Left colon (tissue), 2 donors: ENCODE data around the gene GPR141. TPM values are rescaled to one million over a fixed set of nuclear protein-coding genes. Genes with fewer than 3 reads are reported as not detected.

Experiments used
- ATAC-seq: fragments of 200-7000 bp; cut with Tn5 transposase; one replicate; pipeline ENCODE4 v1.9.1; 2020; ENCODE audit warnings: mild to moderate bottlenecking, moderate library complexity
- DNase-seq, 2 donors: peaks; one replicate each; pipeline ENCODE4 v3.0.0-alpha.2; 2020
- intact Hi-C, 2 donors: fragments of 100-400 bp; cut with DNase I in 1 of 2; cut with micrococcal nuclease in 1 of 2; formaldehyde crosslinking; loops; one replicate each; pipeline versions ENCODE4 v1.11.2 to v1.14.0; 2022; cut with DNase I, micrococcal nuclease
- total RNA-seq, 2 donors: library from RNA; stranded (reverse); fragmentation: NEBNext Ultra II Directional; extraction: Animal tissue kit (Norgen Biotek cat#: 25700); gene quantifications; one replicate each; pipeline ENCODE4 v1.2.1, GENCODE V29; 2021
- donor health status: DM: no; HTN: no; CAD: no.
- donor health status: DM: yes; HTN: yes; CAD: no.

GPR141 gene
- total RNA-seq, 2 donors from 2014 or later = 0.40 to 0.50 TPM

DNA sequence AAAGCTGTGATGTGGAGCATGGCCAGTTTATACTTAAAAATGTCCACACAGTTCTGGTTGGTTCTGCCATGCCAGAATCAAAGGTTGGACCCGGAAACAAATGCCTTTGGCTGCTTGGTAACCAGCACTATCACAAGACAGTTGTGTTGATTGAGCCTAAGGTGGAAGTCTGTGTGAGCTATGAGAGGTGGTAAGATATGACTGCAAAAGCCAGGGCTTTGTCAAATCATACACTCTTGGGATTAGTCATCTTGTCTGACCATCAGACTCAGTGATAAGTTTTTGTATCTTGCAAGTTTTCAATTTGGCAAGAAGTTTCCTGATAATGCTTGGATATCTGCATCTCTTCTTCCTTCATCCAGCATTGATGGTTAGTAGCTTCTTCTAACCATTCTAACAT is 35.5 kb downstream of the GPR141 start:
- ATAC-seq (no peak), DNase-seq (no peak)
- intact Hi-C loops = no loop called here

DNA sequence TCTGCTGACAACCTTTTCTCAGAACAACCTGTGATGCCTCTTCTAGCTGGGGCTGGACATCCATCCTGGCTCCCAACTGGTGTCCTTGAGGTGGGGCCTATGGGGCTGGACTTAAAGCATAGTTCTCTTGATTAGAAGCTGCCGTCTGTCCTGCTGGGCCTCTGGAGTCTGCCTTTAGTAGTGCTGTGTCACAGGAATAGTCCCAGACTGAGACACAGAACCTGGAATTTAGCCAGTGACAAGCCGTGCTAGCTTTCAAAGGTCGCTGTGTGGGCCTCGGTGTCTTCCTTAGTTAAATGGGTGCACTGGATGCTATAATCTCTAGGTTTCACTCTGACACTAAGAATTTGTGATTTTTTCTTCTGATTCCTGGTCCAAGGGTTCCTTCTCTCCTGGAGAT is 41.2 kb downstream of the GPR141 start:
- intact Hi-C loops = no loop called here
- ATAC-seq (no peak), DNase-seq (no peak)

DNA sequence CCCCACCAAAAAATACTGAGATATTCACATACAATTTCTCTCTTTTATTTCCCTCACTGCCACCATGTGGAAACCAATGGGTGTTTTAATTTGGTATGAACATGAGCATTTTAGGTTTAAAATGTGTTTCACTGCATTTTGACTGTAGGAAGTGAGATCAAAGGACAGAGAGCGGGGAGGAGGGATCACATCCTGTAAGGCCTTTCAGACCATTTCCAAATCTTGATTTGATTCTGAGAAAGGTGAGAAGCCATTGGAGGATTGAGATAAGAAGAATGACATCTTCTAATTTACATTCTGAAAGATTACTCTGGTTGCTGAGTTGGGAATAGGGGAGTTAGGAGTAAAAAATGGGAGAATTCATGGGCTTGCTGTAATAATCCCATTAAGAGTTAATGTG is 42.5 kb downstream of the GPR141 start:
- intact Hi-C loops = no loop called here
- DNase-seq (no peak), ATAC-seq (no peak)

DNA sequence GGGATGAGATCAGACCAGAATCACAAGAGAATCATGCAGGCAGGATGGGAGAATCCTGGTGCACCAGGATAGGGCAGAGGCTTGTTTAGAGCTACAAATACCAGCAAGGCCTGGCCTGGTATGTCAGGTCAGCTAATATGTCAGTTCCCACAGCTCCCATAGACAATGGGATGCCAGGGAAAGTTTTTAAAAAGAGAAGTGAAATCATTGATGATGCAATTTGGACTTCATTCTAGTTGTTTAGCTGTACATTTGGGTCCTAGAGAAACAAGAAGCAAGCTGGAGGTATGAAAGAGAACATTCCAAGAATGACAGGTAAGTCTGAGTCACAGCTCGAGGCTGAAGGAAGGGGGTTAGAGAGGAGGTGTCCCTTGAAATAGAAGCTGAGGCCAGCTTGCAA is 45.2 kb downstream of the GPR141 start:
- DNase-seq (no peak), ATAC-seq (no peak)
- intact Hi-C loops = no loop called here

DNA sequence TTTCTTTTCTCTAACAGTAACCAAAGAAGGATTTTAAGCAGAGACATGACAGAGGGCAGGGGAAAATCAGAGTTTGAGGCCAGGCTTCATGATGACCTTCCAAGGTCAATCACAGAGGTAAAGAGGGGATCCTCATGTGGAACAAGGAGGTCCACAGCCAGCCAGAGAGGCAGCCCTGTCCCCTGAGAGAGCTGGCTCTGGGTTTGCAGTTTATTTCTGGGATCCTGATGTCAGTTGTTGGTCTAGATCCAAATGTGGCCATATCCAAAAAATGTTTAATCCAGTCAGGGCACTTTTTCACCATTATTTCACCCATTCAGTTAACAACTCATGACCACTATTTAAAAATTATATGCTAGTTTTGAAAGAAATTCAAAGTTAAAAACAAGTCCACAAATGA is 45.6 kb downstream of the GPR141 start:
- intact Hi-C loops = no loop called here
- no peak for ATAC-seq

DNA sequence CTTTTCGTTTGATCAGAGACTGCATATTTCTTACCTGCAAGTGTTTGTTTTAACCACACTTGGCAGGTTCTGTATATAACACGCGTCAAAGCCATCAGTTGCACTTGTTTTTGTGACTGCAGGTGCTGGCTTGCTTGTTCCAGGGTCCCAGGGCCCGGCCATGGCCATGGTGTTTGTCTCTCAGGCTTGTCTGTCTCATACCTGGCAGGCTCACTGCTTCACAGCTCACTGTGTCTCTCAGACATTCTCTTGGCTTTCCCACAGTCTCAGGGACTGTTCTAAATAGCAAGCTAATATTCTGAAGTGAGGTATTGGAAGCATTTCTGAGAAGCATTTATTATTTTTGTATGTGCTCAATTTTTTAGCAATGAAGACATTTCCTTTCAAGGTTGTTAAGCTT is 46.9 kb downstream of the GPR141 start:
- no peak for ATAC-seq
- intact Hi-C loops = no loop called here
- DNase-seq = no peak

More for the DNA sequence above, 45.6 kb downstream of the GPR141 start:
- DNase-seq = no peak

DNA sequence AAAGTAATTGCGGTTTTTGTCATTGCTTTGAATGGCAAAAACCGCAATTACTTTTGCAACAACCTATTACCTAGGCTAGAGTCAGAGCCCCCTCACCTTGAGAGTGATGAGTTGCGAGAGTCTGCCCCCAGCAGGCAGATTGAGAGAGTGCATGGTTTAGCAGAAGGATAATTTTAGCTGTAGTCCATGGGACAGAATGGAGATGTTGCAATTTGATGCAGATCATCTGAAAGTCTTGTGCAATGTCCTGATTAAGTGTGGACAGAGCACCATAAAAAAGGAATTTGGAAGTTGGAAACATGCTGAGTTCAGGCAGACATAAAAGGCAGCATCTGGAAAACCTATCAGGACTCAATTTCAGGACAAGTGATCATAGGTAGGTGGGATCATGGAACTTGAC is 48.7 kb downstream of the GPR141 start:
- intact Hi-C loops = no loop called here

DNA sequence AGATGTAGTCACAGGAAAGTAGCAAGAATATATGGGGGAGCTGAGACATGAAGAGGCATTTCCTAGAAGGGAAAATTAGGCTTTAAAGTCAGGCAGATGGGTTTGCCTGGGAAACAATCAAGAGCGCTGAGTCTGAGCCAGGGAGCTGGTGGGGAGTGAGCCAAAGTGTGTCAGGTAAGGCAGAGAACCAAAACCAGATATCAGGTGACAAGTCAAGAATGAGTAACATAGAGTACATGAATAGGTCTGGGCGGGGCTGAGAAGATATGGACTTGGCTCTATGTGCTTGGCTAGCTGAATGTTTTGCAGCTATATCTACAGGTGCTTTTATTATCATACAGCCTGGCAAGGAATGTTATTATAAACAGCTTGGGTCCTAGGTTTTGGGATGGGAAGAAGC is 49.3 kb downstream of the GPR141 start:
- intact Hi-C loops = no loop called here
- ATAC-seq (no peak), DNase-seq (no peak)

More for the DNA sequence above, 48.7 kb downstream of the GPR141 start:
- ATAC-seq (no peak), DNase-seq (peak in 1 of 2 donors; percentile 12)

DNA sequence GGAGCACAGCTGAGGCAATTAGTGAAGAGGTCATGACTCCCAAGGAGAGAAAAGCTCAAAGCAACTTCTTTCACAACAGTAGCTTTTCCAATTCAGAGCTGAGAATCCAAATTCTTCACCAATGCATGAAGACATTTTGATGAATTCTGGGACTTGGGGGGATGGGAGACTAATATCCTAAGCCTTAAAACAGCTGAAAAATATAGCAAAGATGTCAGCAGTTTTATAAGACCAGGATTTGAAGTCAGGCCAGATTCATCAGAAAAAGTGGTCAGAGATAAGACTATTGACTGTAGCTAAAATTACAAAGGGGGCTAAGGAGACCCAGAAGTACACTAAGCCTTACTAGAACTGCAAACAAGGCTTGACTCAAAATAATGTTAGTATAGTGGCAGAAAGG is 51.6 kb downstream of the GPR141 start:
- no peak for DNase-seq
- intact Hi-C loops = no loop called here

DNA sequence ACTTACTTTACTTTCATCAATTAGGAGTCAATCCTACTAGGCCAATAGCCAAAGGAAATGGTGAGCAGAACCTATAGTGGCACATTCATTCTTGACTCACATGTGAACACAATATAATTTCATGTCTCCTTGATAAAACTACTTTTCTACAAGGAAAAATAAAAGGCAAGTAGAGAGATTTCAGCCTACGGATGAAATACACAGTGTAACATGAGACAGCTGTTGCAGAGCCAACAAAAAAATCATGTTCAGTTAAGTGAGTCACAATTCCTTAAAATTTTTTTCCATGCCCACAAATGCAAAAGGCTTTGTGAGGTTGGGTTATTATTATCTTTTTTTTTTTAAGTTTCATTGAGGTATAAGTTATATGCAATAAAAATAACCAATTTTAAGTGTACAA is 54.8 kb downstream of the GPR141 start:
- intact Hi-C loops = no loop called here
- DNase-seq (no peak), ATAC-seq (no peak)

More for the DNA sequence above, 51.6 kb downstream of the GPR141 start:
- ATAC-seq = no peak

DNA sequence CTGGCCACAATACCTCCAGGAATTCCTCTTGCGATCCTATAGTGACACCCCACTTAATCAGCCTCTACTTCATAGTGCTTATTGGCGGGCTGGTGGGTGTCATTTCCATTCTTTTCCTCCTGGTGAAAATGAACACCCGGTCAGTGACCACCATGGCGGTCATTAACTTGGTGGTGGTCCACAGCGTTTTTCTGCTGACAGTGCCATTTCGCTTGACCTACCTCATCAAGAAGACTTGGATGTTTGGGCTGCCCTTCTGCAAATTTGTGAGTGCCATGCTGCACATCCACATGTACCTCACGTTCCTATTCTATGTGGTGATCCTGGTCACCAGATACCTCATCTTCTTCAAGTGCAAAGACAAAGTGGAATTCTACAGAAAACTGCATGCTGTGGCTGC is 56.8 kb downstream of the GPR141 start:
- DNase-seq = no peak
- intact Hi-C loops = no loop called here
- no peak for ATAC-seq

DNA sequence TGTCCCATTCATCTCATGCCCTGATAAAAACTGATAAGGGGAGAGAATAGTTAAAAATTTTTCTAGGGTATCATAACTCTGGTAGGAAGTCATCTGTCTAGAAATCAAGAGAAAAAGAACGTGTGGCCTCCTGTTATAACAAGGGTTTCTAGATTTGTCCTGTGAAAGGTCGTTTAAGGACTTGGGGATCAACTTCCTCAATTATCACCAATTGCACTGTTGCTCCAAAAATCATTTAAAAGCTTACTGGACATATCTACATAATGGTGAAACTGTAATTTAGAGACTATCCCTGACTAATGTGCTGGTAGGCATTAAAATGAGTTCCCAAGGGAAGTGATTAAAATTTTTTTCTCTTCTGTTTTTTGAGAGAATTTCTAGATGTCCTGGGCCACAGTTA is 58.2 kb downstream of the GPR141 start:
- DNase-seq = no peak
- intact Hi-C loops = no loop called here
- ATAC-seq = no peak

DNA sequence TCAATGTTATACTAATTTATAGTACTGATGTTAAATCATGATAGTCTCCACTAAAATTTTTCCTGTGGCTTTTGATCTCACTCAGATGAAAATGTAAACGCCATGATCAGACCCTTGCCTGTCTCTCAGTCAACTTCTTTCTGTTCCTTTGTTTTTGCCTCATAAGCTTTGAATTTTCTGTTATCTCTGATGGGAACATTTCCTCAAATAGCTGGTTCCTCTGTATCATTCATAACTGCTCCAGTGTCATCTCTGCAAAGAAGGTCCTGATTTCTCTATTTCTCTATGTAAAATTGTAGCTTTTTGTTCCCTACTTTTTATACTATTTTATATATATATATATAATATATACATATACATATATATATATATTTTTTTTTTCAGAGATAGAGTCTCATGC is 67.5 kb downstream of the GPR141 start:
- intact Hi-C loops = no loop called here
- DNase-seq (no peak), ATAC-seq (no peak)

DNA sequence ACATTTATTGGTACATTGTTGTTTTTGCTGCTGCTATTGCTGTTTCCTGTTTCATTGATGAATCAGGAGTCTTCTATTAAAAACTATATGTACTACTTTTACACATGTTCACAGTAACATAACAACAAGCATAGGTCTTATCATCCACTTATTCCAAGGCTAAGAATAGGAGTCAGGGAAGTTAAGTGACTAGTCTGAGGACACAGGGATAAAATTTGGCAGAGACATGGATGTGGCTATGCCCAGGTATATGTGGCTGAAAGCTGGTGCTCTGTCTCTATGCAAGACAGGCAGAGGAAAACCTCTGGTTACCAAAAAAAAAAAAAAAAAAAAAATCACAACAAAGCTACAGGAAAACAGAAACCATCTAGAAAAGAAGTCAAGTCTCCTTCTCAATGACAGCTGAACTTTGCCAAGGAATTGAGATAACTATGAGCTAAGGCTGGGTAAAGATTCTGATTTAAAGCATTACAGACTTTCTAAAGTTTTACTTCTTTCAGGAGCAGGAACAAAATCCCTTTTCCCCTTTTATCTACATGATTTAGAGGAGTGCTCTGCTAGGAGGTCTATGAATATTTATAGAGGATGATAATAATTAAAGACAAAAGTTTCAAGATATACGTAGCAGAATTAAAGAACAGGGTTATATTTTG is 70.0 kb downstream of the GPR141 start:
- DNase-seq = no peak
- ATAC-seq = no peak
- intact Hi-C loops = no loop called here

DNA sequence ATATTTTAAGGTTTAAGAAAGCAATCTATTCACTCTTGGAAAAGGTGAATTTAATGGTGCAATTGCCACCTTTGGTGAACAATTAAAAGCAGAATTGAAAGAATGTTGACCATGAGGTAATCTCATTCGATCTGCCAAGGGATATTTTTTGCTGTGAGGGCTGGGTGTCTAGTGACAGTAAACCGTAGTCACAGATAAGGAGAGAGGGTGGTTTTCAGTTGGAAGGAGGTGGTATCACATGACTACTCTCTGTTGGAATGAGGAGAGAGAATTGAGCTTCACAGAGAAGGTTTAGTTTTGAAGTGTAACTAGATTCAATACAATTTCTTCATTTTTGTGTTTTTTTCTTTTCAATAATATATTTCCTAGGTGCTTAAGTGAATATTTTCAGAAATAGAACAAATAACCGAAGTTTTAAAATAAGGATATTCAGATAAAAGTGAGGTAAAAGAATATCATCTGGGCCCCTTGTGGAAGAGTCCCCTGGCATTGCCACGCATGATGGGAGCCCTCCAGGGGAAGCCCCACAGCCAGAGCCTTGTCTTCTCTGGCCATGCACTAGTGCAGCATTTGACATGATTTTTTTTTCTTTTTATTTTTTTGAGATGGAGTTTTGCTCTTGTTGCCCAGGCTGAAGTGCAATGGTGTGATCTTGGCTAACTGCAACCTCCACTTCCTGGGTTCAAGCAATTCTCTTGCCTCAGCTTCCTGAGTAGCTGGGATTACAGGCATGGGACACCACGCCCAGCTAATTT is 73.4 kb downstream of the GPR141 start:
- DNase-seq (no peak), ATAC-seq (no peak)
- intact Hi-C loops = no loop called here

DNA sequence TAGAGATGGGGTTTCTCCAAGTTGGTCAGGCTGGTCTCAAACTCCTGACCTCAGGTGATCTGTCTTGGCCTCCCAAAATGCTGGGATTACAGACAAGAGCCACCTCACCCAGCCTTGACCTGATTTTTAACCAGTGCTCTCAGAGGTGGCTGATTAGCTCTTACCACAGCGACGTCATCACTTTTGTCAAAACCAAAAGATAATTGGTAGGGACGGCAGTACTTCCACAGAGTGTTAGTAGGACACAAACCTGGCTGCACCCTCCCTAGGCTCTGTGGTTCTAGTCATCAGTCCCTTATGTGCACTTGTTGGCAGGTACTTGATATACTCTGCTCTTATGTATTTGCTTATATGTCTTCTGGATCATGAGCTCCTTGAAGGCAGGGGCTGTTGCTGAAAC is 74.0 kb downstream of the GPR141 start:
- DNase-seq = no peak
- intact Hi-C loops = no loop called here
- no peak for ATAC-seq

DNA sequence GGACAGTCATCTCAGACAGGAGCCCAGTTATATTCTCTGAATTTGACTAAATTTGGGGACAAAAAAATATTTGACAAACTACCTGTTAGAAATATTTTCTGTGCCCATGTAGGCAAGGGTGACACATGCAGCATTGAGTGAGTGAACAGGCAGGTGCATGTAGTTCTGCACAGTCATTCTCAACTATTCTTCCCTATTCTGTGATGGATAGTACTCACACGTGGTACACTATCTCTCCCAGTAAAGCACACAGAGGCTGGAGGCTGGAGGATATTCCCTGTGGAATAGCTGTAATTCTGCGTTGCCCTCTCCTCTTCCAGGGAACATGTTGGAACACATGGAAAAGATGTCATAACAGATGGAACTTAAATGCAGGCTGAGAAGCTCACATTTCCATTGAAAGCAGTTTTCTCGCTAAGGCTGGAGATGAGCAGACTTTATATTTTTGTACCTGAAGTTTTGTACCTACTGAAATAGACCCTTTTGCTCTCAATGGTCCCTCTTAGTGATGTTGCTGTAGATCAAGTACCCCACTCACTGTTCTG is 75.0 kb downstream of the GPR141 start:
- DNase-seq (no peak), ATAC-seq (no peak)
- intact Hi-C loops = no loop called here

DNA sequence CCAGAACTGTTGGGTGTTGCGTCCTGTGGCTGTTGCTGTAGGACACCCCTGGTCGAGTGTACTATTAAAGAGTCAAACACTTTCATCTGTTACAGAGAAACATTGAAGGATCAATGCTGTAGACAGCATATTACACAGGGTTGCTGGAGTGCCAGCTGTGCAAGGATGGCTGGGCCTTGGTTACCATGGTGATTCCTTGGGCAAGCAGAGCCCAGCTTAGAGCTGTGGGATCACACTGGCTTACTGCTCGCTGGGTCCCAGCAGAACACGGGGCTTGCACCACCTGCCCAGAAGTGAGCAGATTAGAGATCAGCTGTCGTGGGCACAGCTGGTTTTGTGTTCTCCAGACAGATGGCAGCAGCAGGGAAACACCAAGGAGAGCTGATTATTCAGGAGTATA is 76.0 kb downstream of the GPR141 start:
- ATAC-seq (no peak), DNase-seq (no peak)
- intact Hi-C loops = no loop called here

DNA sequence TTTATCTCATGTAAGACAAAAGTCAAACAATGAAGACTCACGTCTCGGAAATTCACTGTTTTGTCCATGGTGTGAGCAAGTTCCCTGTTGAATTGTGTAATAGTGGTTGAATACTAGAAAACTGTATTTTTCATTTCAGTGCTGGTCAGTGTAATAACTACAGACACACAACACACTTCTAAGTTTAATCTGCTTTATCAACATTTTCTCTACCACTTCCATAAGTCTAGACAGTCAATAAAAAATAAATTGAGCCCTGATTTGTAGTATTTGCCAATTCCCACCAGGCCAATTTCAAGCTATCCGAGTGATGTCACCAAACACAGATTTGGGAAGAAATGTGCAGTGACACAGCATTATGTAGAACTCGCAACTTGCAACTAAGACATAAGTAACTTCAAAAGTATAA is 81.9 kb downstream of the GPR141 start:
- intact Hi-C loops = no loop called here
- DNase-seq (no peak), ATAC-seq (no peak)

DNA sequence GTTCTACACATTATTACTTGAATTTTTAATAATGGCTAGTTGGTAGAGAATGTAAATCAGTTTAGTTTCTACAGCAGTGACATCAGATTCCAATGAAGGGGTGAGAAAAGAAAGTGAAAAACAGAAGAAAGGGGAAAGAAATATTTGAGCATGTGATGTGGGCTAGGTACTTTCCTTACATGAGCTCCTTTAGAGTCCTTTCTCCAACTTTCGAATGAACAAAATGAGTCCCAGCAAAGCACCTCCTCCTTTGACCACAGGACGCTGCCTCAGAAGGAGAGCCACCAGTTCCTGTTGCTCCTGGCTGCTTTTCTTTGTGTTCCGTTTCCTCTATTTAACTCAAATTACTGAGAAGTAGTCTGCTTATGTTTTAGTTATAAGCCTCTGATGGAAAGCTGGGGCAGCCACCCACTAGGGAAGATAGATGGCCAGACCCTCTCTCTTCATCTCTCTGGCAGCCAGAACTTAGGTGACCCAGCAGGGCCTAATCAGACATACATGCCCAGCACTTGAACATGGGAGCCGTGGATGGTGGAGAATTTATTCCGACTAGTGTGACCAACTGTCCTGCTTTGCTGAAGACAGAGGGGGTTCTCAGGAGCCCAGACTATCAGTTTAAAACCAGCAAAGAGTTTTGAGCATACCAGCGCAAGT is 82.4 kb downstream of the GPR141 start:
- intact Hi-C loops = no loop called here
- ATAC-seq = no peak
- DNase-seq = no peak
